GM12801 (cell line): Measurements from ENCODE around the gene FARS2.

Experiments used
- TF ChIP-seq, protein P1 (sequence below): IDR thresholded peaks from one replicate; pipeline ENCODE4 v1.5.1; 2011; ENCODE audit warnings: control low read depth; ENCODE audit not compliant: insufficient read length; ENCODE audit errors: extremely low read depth

FARS2 gene

DNA sequence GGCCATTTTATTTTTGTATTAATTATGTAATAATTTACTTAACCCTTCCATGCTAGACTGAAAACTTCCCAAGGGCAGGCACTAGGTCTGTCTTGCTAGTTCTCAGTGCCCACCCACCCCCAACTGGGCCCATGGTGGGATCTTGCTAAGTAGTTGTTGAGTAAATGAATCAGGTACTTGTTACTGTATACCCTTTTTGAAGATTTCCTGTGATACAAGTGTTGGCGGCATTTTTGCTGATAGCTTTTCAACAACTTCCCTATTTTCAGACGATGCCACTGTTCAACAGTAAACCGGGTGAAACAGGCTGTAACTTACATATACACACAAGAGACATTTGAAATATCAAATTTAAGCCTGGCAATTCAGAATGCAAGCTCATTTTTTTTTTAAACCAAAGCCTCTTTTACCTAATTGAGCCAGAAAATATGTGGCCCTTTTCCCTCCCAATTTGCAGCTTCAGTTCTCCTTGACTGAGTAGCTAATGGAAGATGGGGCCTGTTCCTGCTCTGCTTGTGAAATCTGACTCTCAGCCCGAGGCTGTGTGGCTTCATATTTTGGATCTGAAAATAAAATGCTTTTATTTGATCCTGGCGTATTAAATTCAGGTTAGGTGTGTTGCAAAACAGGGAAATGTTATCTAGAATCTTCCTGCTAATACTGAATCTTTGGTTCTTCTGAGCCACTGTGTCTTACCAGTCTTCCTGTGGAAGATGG, 457.1 kb downstream of the FARS2 start:
- TF ChIP-seq, protein P1, sequence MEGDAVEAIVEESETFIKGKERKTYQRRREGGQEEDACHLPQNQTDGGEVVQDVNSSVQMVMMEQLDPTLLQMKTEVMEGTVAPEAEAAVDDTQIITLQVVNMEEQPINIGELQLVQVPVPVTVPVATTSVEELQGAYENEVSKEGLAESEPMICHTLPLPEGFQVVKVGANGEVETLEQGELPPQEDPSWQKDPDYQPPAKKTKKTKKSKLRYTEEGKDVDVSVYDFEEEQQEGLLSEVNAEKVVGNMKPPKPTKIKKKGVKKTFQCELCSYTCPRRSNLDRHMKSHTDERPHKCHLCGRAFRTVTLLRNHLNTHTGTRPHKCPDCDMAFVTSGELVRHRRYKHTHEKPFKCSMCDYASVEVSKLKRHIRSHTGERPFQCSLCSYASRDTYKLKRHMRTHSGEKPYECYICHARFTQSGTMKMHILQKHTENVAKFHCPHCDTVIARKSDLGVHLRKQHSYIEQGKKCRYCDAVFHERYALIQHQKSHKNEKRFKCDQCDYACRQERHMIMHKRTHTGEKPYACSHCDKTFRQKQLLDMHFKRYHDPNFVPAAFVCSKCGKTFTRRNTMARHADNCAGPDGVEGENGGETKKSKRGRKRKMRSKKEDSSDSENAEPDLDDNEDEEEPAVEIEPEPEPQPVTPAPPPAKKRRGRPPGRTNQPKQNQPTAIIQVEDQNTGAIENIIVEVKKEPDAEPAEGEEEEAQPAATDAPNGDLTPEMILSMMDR = no peak

DNA sequence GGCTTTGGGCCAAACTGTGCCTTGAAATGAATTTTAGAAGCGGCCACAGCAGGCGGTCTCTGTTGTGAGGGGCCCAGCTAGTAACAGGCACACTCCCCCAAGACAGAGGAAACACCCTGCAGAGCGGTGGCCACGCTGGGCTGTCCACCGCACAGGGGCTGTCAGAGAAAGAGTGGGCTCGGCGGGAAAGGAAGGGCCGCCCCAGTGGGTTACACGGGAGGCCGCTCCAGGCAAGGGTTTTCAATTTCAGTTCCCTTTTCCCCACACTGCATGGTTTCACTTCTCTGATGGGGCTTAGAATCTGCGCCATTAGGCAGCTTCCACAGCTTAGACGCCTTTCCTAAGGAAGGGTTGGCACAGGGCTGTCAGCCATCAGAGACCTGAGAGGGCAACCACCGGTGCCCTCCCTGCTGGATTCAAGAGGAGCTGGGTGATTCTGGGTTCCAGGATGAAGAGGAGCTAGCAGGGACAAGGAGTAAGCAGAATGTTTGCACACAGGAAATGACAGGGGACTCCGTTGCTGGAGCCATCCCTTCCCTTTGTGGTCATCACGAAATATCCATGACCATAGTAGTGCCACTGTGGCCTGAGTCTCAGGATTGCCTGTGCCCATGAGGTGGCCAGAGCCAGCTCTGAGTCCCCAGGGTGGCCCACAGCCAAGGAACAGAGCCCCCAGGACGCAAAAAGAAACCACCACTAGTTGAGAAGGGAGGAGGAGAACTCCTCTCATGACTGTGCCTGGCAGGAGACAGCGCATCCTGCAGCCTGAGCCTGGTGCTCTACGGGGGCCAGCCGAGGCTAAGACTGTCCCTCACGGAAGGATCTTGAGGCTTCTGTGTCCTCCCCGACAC, 462.8 kb downstream of the FARS2 start:
- TF ChIP-seq, protein P1 = no peak

DNA sequence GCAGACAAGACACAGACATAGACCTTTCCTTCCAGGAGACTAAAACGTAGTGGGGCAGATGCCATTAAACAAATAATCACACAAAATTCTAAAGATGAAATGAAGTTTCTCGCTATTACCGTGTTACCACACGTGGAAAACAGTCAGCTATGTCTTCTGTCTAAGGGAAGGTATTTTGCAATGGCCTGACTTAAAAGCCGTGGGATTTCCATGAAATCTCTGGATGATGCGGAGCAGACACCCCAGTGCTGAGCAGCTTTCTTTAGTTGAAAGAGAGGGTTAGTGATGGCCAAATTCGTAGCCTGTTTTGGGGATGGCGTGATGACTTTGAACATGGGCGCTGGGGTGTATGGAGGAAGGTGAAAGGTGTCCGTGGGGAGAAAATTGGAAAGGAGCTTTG, 463.6 kb downstream of the FARS2 start:
- TF ChIP-seq, protein P1 = no peak

DNA sequence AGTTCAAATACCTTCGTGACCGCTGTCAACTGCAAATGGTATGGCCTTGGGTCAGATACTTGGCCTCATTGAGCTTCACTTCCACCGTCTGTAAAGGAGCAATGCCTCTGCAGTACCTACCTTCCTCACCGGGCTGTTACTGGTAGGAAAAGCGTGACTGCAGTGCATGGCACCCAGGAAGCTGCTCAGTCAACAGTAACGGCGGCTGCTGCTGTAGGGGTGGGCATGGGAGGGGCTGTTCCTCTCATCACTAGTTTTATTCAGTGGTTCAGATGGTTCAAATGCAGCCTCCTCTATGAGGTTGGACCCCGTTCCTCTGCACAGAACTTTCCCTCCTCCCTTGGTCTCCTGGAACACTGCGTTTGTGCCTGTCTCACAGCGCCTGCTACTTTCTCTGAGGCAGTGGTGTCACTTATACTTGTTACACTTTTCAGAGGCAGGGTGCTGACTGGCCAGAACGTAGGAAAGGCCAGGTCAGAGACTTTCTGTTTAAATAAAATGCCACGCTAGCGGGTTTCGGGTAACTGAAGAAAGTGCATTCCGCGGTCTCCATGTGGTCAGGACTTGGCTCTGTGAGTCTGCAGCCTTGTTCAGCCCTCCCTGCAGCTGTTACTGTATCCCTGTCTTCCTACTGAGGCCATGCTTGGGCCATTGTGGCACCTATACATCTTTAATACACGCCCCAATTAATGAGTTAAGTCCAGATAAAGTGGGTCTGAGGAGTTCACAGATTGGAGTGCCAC, 465.8 kb downstream of the FARS2 start:
- TF ChIP-seq, protein P1 = no peak

DNA sequence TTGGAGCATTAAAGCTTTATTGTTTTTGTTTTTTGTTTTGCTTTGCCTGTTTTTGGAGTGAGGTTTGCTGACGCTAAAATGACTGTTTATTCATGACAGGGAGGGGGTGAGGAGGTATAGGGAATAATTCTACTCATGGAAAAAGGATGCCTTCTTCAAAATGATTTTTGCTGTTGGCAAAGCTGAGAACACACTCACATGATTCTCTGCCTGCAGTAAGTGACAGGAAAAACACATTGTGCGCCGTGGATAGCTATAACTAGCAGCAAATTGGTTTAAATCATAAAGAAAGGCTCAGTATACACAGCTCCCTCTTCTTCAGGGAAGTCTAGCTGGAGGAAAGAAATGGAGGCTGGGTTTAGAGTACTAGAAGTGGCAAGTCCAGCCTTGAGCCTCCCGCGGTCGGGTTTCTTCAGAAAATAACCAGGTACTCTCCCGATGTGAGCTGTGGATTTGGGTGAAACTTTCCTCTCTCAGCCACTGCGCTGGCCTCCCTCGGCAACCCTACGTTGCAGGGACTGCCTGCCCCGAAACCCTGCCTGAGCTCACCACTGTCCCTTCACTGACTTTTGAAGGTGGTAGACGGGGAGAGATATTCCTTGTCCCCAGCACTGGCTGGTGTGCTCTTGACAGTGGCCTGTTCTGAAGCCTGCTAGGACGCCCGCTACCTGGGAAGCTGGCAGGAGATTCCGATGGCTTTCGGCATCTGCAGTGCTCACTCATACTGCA, 467.2 kb downstream of the FARS2 start:
- TF ChIP-seq, protein P1 = no peak

DNA sequence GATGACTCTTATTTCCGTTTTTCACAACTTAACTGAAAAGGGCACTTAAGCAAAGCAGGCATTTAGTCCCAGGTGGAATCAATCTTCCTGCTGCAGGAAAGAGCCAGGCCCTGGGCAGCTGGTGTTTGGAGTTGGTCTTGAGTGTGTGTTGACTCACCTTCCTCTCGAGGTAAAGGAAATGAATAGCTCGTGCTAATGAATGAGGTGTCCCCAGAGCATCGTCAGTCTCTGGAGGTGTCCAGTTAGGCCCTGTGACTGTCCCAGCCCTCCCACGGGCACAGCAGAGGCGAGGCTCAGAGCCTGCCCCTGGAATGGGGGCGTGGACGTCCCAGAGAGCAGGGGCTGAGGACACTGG, 467.7 kb downstream of the FARS2 start:
- TF ChIP-seq, protein P1 = no peak
